Mesenchymal stem cell (in vitro differentiated cells and primary cell): Measurements from ENCODE around the gene DUSP14.
A peak's percentile ranks its signal among the peaks of the same experiment; 100 is the strongest.
"Not testable (repeated sequence)": the region's sequence is repeated elsewhere in the genome, so short reads cannot be mapped to it uniquely, and the experiment has no call there.

Experiments
- DNase-seq: peaks from one replicate; pipeline ENCODE4 v3.0.0-alpha.2; 2013
- H2AFZ ChIP-seq: one replicate; pipeline ENCODE4 v1.6.1; 2013; ENCODE audit warnings: low read depth, mild to moderate bottlenecking, control low read depth, inconsistent platforms, low read length, moderate library complexity
- H2AK5ac ChIP-seq: 2 replicates; pipeline ENCODE4 v1.6.1; 2013; ENCODE audit warnings: low read length, moderate library complexity, mild to moderate bottlenecking, inconsistent platforms; ENCODE audit not compliant: severe bottlenecking
- H2BK120ac ChIP-seq: one replicate; pipeline ENCODE4 v1.6.1; 2013; ENCODE audit warnings: low read depth, mild to moderate bottlenecking, inconsistent platforms, low read length, moderate library complexity
- H2BK12ac ChIP-seq, 2 experiments: one replicate each; pipeline ENCODE4 v1.6.1; 2013; ENCODE audit warnings: inconsistent platforms in 2 of 2, low read length in 2 of 2, mild to moderate bottlenecking in 2 of 2, moderate library complexity in 2 of 2, control low read depth in 1 of 2
- H2BK15ac ChIP-seq: one replicate; pipeline ENCODE4 v1.6.1; 2013; ENCODE audit warnings: mild to moderate bottlenecking, low read depth, inconsistent platforms; ENCODE audit not compliant: poor library complexity, severe bottlenecking
- H2BK5ac ChIP-seq: 2 replicates; pipeline ENCODE4 v1.6.1; 2013; ENCODE audit warnings: low read depth, mild to moderate bottlenecking, low read length, control low read depth, inconsistent platforms; ENCODE audit not compliant: poor library complexity, severe bottlenecking
- H3K14ac ChIP-seq, 2 experiments: one replicate each; pipeline ENCODE4 v1.6.1; 2013; ENCODE audit warnings: inconsistent platforms in 2 of 2, low read length in 2 of 2, control low read depth in 1 of 2, mild to moderate bottlenecking in 1 of 2, moderate library complexity in 1 of 2
- H3K18ac ChIP-seq, 2 experiments: one replicate each; pipeline ENCODE4 v1.6.1; 2013; ENCODE audit warnings: inconsistent platforms in 2 of 2, low read length in 2 of 2, control low read depth in 1 of 2, low read depth in 1 of 2, mild to moderate bottlenecking in 1 of 2
- H3K23ac ChIP-seq, 2 experiments: one replicate each; pipeline ENCODE4 v1.6.1; 2013; ENCODE audit warnings: inconsistent platforms in 2 of 2, low read length in 2 of 2, mild to moderate bottlenecking in 2 of 2, moderate library complexity in 2 of 2, control low read depth in 1 of 2
- H3K27ac ChIP-seq: 2 replicates; pipeline ENCODE4 v1.5.1; 2013; ENCODE audit warnings: mild to moderate bottlenecking, moderate library complexity, low read length, control low read depth, inconsistent platforms; ENCODE audit not compliant: poor library complexity, severe bottlenecking
- H3K27me3 ChIP-seq, 2 experiments: 2 replicates each; pipeline versions ENCODE4 v1.6.1 to v1.7.0; 2013; ENCODE audit warnings: low read length in 2 of 2, mild to moderate bottlenecking in 2 of 2, moderate library complexity in 2 of 2, control low read depth in 1 of 2, inconsistent platforms in 1 of 2; ENCODE audit not compliant: control insufficient read depth in 1 of 2, insufficient read depth in 1 of 2
- H3K36me3 ChIP-seq, 2 experiments: 2 replicates each; pipeline versions ENCODE4 v1.6.1 to v1.7.0; 2013; ENCODE audit warnings: low read length in 2 of 2, control low read depth in 1 of 2, inconsistent platforms in 1 of 2, low read depth in 1 of 2, mild to moderate bottlenecking in 1 of 2; ENCODE audit not compliant: insufficient read depth in 2 of 2, control insufficient read depth in 1 of 2
- H3K4ac ChIP-seq, 2 experiments: one replicate each; pipeline ENCODE4 v1.6.1; 2013; ENCODE audit warnings: inconsistent platforms in 2 of 2, low read length in 2 of 2, mild to moderate bottlenecking in 2 of 2, moderate library complexity in 2 of 2, control low read depth in 1 of 2, low read depth in 1 of 2
- H3K4me1 ChIP-seq: 2 replicates; pipeline ENCODE4 v1.6.1; 2013; ENCODE audit warnings: low read depth, low read length, control low read depth; ENCODE audit not compliant: control insufficient read depth, insufficient read depth
- H3K4me2 ChIP-seq: 2 replicates; pipeline ENCODE4 v1.6.1; 2013; ENCODE audit warnings: low read length, mild to moderate bottlenecking, inconsistent platforms; ENCODE audit not compliant: poor library complexity, severe bottlenecking
- H3K4me3 ChIP-seq, 2 experiments: 2 replicates each; pipeline versions ENCODE4 v1.5.1 to v1.7.0; 2013; ENCODE audit warnings: low read length in 2 of 2, mild to moderate bottlenecking in 2 of 2, control low read depth in 1 of 2, low read depth in 1 of 2; ENCODE audit not compliant: insufficient read depth in 1 of 2
- H3K79me1 ChIP-seq: replicated peaks from 2 replicates; pipeline ENCODE4 v1.6.1; 2013; ENCODE audit warnings: mild to moderate bottlenecking, control low read depth, low read length, inconsistent platforms; ENCODE audit not compliant: poor library complexity, severe bottlenecking
- H3K9ac ChIP-seq: 2 replicates; pipeline ENCODE4 v1.7.0; 2013; ENCODE audit warnings: mild to moderate bottlenecking, low read length, moderate library complexity
- H3K9me3 ChIP-seq: 2 replicates; pipeline ENCODE4 v1.7.0; 2013; ENCODE audit warnings: mild to moderate bottlenecking, low read length; ENCODE audit not compliant: control insufficient read depth
- H4K8ac ChIP-seq: one replicate; pipeline ENCODE4 v1.6.1; 2013; ENCODE audit warnings: inconsistent platforms, mild to moderate bottlenecking, low read length, moderate library complexity
- H4K91ac ChIP-seq: one replicate; pipeline ENCODE4 v1.6.1; 2013; ENCODE audit warnings: mild to moderate bottlenecking, low read length, inconsistent platforms
- WGBS: methylation state at CpG from one replicate; pipeline ENCODE4 v1.1.7; 2013; ENCODE audit warnings: mixed read lengths; 5-methylcytosine and 5-hydroxymethylcytosine counted together

Gene DUSP14

DNA sequence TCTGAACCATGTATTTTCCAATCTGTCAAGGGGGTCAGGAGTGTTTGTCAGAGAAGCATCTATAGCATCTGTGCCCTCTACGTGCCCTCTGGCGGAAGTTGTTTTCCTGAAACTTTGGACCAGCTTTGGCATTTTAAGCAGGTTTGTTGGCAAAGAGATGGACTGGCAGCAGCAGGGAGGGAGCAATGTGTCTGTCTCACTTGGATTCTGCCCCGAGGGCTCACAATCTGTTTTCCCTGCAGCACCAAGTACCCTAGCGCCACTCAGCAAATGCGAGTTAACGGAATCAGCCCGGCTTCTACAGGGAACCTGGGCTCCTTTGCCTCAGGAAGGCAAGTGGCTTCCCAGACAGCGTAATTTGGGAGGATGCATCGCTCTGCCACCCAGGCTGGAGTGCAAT lies 17.4 kb downstream of the DUSP14 start:
- Histone ChIP-seq H3K27ac (no peak overlapping the region), H4K8ac (no peak overlapping the region), H2BK12ac (no peak overlapping the region), H3K79me1 (peaks cover 11% of the 10 kb centered on the region), H3K4me3 (no peak overlapping the region), H3K36me3 (peaks cover 33 to 53% of the 10 kb centered on the region in 2 experiments), H2AK5ac (no peak overlapping the region), H3K27me3 (no peaks in the 10 kb centered on the region), H3K9ac (no peak overlapping the region), H2BK15ac (no peak overlapping the region), H4K91ac (no peak overlapping the region), H2AFZ (no peak overlapping the region), H2BK120ac (no peak overlapping the region), H3K4me2 (no peak overlapping the region), H3K9me3 (no peaks in the 10 kb centered on the region), H3K4ac (no peak overlapping the region), H3K4me1 (peaks cover 7% of the 10 kb centered on the region), H2BK5ac (no peak overlapping the region), H3K18ac (no peak overlapping the region), H3K23ac (no peak overlapping the region), H3K14ac (no peak overlapping the region)
- DNase-seq, result no peak
- WGBS, result 97% methylated on average over 9 of the region's 9 CpGs

DNA sequence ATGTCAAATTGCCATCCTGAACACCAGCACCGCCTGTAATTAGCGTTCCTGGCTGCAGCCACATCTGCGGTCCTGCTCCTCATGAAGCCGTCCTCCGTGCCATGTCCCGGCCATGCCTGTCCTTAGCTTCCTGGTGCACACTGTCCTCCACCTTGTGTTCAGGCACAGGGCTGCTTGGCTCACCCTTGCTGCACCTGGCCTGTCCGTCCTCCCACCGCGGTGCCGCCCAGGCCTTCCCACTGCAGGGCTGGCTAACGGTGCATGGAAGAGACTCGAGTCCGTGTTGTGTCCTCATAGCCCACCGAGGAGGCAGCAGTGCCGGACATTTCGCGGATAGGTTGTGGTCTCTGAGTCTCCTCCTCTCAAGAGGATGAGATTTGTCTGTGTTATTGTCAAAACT lies 20.4 kb downstream of the DUSP14 start:
- H2BK15ac ChIP-seq, result no peak overlapping the region
- no peak overlapping the region for H3K27ac ChIP-seq
- H4K91ac ChIP-seq, result peak overlapping the region; percentile 57
- no peaks in the 10 kb centered on the region for H3K27me3 ChIP-seq
- H3K9ac ChIP-seq, result no peak overlapping the region
- no peak overlapping the region for H4K8ac ChIP-seq
- H2BK5ac ChIP-seq, result no peak overlapping the region
- H3K79me1 ChIP-seq, result peaks cover 21% of the 10 kb centered on the region
- no peaks in the 10 kb centered on the region for H3K9me3 ChIP-seq
- no peak overlapping the region for H3K23ac ChIP-seq
- no peak for DNase-seq
- H2AK5ac ChIP-seq, result no peak overlapping the region
- peaks cover 7% of the 10 kb centered on the region for H3K4me1 ChIP-seq
- H3K36me3 ChIP-seq, result peaks cover 36 to 70% of the 10 kb centered on the region in 2 experiments
- H3K4me2 ChIP-seq, result no peak overlapping the region
- H3K4ac ChIP-seq, result peak overlapping the region in 1 of 2 experiments; percentile 5
- no peak overlapping the region for H2BK120ac ChIP-seq
- no peak overlapping the region for H3K4me3 ChIP-seq
- peak overlapping the region in 1 of 2 experiments; percentile 45 for H3K14ac ChIP-seq
- no peak overlapping the region for H2AFZ ChIP-seq
- WGBS, result 95% methylated on average over 17 of the region's 17 CpGs
- H3K18ac ChIP-seq, result no peak overlapping the region
- H2BK12ac ChIP-seq, result no peak overlapping the region

DNA sequence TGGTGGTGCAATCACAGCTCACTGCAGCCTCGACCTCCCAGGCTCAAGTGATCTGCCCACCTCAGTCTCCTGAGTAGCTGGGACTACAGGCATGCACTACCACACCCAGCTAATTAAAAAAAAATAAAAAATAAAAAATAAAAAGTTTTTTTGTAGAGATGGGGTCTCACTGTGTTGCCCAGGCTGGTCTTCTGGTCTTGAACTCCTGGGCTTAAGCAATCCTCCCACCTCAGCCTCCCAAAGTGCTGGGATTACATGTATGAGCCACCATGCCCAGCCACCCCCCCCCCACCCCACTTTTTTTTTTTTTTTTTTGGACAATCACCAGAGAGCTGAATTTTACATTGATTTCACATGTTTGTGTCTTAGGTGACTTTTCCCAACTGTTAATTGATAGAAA lies 22.0 kb downstream of the DUSP14 start:
- H3K9me3 ChIP-seq, H3K27ac ChIP-seq, H3K4ac ChIP-seq, H2AFZ ChIP-seq, H3K23ac ChIP-seq, H2BK5ac ChIP-seq, H3K4me3 ChIP-seq, H2BK15ac ChIP-seq, H3K18ac ChIP-seq, H3K4me2 ChIP-seq, H3K14ac ChIP-seq, H3K27me3 ChIP-seq, H2BK12ac ChIP-seq, H3K9ac ChIP-seq, H4K91ac ChIP-seq, H3K4me1 ChIP-seq, H4K8ac ChIP-seq, DNase-seq, H2BK120ac ChIP-seq, H2AK5ac ChIP-seq: not testable (repeated sequence)
- H3K36me3 ChIP-seq, result peaks cover 37 to 80% of the 10 kb centered on the region in 2 experiments
- peaks cover 19% of the 10 kb centered on the region for H3K79me1 ChIP-seq
- no CpG with 5 or more reads among the region's 1 CpG for WGBS

DNA sequence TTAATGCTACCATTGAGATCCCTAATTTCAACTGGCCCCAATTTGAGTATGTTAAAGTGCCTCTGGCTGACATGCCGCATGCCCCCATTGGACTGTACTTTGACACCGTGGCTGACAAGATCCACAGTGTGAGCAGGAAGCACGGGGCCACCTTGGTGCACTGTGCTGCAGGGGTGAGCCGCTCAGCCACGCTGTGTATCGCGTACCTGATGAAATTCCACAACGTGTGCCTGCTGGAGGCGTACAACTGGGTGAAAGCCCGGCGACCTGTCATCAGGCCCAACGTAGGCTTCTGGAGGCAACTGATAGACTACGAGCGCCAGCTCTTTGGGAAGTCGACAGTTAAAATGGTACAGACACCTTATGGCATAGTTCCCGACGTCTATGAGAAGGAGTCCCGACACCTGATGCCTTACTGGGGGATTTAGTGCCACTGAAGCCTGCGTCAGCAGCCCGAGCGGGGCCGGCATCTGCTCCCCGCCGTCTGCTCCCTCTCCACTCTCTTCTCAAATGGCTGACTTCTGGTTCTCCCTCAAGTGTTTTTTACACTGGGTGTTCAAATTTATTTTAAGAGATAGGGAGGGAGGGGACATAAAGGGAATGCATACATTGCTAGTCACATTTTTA lies 22.9 kb downstream of the DUSP14 start:
- Histone ChIP-seq H3K9me3 (no peaks in the 10 kb centered on the region), H4K91ac (no peak overlapping the region), H3K36me3 (peaks cover 39 to 79% of the 10 kb centered on the region in 2 experiments), H3K18ac (no peak overlapping the region), H3K27ac (no peak overlapping the region), H3K27me3 (no peaks in the 10 kb centered on the region), H2BK120ac (no peak overlapping the region), H3K4me2 (no peak overlapping the region), H3K79me1 (peaks cover 20% of the 10 kb centered on the region), H3K4me1 (peaks cover 8% of the 10 kb centered on the region), H2BK5ac (no peak overlapping the region), H3K23ac (no peak overlapping the region), H2BK12ac (no peak overlapping the region), H3K4ac (no peak overlapping the region), H4K8ac (peak overlapping the region; percentile 52), H2AFZ (no peak overlapping the region), H2AK5ac (no peak overlapping the region), H3K9ac (no peak overlapping the region), H3K14ac (no peak overlapping the region), H2BK15ac (no peak overlapping the region), H3K4me3 (no peak overlapping the region)
- no peak for DNase-seq
- WGBS, result 92% methylated on average over 22 of the region's 24 CpGs
